Upper lobe of left lung (tissue), 6 donors: Measurements from ENCODE around the gene MYH9. TPM values are rescaled to one million over a fixed set of nuclear protein-coding genes. Genes with fewer than 3 reads are reported as not detected.

ENCODE experiments used
- ATAC-seq, 2 donors: fragments of 200-7000 bp; cut with Tn5 transposase; one replicate each; pipeline ENCODE4 v1.9.1; 2022; ENCODE audit warnings: mild to moderate bottlenecking in 2 of 2, moderate library complexity in 2 of 2; ENCODE audit not compliant: low FRiP score in 2 of 2
- DNase-seq, 2 donors: peaks; one replicate each; pipeline ENCODE4 v3.0.0-alpha.2; 2019 to 2020
- H3K27ac ChIP-seq, 4 donors: fragments of 200-600 bp; sonication (generic); one replicate each; pipeline ENCODE4 v1.5.1; 2016 to 2019
- H3K27me3 ChIP-seq, 4 donors: fragments of 200-600 bp; sonication (generic); one replicate each; pipeline ENCODE4 v1.5.1; 2017 to 2019
- H3K36me3 ChIP-seq, 4 donors: fragments of 200-600 bp; sonication (generic); one replicate each; pipeline ENCODE4 v1.5.1; 2016 to 2019
- H3K4me1 ChIP-seq, 4 donors: fragments of 200-600 bp; sonication (generic); one replicate each; pipeline ENCODE4 v1.5.1; 2018 to 2019
- H3K4me3 ChIP-seq, 4 donors: fragments of 200-600 bp; sonication (generic); one replicate each; pipeline ENCODE4 v1.5.1; 2017 to 2019; ENCODE audit warnings: mild to moderate bottlenecking in 2 of 4, moderate library complexity in 1 of 4
- H3K9me3 ChIP-seq, 4 donors: fragments of 200-600 bp; sonication (generic); one replicate each; pipeline ENCODE4 v1.5.1; 2018 to 2019
- CTCF ChIP-seq, 6 experiments: fragments of 450-650 bp in 4 of 6; fragments of 200-600 bp in 2 of 6; sonication (generic) in 2 of 6; IDR thresholded peaks; one replicate each; pipeline ENCODE4 v1.5.1; 2016 to 2019; ENCODE audit warnings: antibody characterized with exemption in 6 of 6
- EP300 ChIP-seq, 4 donors: sonication (generic); formaldehyde crosslinking; IDR thresholded peaks; one replicate each; pipeline ENCODE4 v1.5.1; 2017; ENCODE audit warnings: antibody characterized with exemption in 4 of 4, control low read depth in 2 of 4
- POLR2A ChIP-seq, 4 donors: fragments of 450-650 bp; IDR thresholded peaks; one replicate each; pipeline ENCODE4 v1.5.1; 2016 to 2017; ENCODE audit warnings: antibody characterized with exemption in 4 of 4, mild to moderate bottlenecking in 2 of 4
- POLR2AphosphoS5 ChIP-seq, 2 donors: sonication (generic); formaldehyde crosslinking; IDR thresholded peaks; one replicate each; pipeline ENCODE4 v1.5.1; 2017; ENCODE audit warnings: antibody characterized with exemption in 2 of 2
- WGBS, 2 donors: methylation state at CpG; one replicate each; pipeline ENCODE4 v1.1.5; 2017 to 2018; 5-methylcytosine and 5-hydroxymethylcytosine counted together
- total RNA-seq, 6 donors: library from RNA; depleted of rRNA in 4 of 6; stranded (reverse); fragments of >200 nt in 4 of 6; gene quantifications; one replicate each; pipeline versions ENCODE4 v1.1.0 to v1.2.1, GENCODE V29; 2016 to 2021
- donor health status: DM: no; HTN: no; CAD: no; lungs with moderate emphysema.
- donor health status: DM: no; HTN: yes; CAD: no; lungs with severe emphysema.

Gene MYH9
- total RNA-seq, 6 donors from 2014 or later: 486 to 925 (median 599) TPM

GRCh38 chr22:36311386-36312085 is 76.2 kb downstream of the MYH9 start:
- H3K27me3 ChIP-seq: no peaks in the 10 kb centered on the region
- H3K36me3 ChIP-seq: peaks cover 60 to 98% (median 95%) of the 10 kb centered on the region in 4 donors
- H3K4me1 ChIP-seq: peaks cover 0 to 3% (median 0%) of the 10 kb centered on the region in 4 donors
- no peak overlapping the region for H3K4me3 ChIP-seq
- no peak for TF ChIP-seq CTCF (IDR thresholded peaks at IDR 0.05)
- TF ChIP-seq EP300 (IDR thresholded peaks at IDR 0.05): no peak
- TF ChIP-seq POLR2AphosphoS5 (IDR thresholded peaks at IDR 0.05): no peak
- TF ChIP-seq POLR2A (IDR thresholded peaks at IDR 0.05): no peak
- H3K27ac ChIP-seq: no peak overlapping the region
- DNase-seq (no peak), ATAC-seq (no peak)
- H3K9me3 ChIP-seq: no peaks in the 10 kb centered on the region
- WGBS, 2 donors: 78 to 88% methylated on average over 6 to 18 of the region's 18 CpGs

DNA sequence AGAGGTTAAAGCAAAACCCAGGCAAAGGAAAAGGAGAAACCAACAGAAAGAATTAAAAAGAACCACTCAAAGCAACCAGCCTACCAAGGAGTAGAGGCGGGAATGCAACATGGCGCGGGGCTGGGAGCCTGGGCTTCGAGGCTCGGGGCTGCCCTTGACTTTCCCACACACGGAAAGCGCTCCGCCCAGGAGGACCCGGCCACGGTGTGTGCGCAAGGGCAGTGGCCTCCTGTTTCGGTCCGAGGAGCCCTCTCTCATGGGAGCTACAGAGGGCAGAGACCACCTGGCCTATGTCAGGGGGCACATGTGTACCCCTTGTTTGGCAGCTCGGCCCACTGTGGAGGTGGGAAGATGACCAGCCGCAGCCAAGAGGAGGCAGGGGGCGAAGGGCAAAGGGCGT is 78.9 kb downstream of the MYH9 start:
- Histone ChIP-seq H3K4me3 (no peak overlapping the region), H3K36me3 (peaks cover 68 to 100% (median 99%) of the 10 kb centered on the region in 4 donors), H3K4me1 (peaks cover 0 to under 1% (median 0%) of the 10 kb centered on the region in 4 donors), H3K9me3 (no peaks in the 10 kb centered on the region), H3K27ac (peak overlapping the region in 1 of 4 donors; percentile 9), H3K27me3 (no peaks in the 10 kb centered on the region)
- TF ChIP-seq CTCF (IDR thresholded peaks at IDR 0.05): no peak
- no peak for DNase-seq
- WGBS, 2 donors: 77 to 81% methylated on average over 16 to 17 of the region's 17 CpGs
- no peak for ATAC-seq

DNA sequence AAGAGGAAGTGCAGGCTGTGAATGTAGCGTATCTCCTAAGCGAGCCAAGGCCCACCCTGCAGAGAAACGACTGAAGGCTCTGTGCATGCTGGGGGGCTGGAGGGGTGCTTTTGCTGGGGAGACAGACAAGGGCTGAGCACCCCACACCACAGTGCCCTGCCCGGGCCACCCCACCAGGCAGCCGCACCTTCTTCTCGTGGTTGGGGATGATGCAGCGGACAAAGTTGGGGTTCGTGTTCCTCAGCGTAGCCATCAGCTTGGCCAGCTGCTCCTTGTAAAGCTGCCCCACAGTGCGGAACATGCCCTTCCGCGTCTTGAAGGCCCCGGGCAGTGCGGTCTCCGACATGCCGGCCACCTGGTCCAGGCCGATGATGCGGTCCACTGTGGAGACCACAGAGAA is 81.5 kb downstream of the MYH9 start:
- H3K27me3 ChIP-seq: no peaks in the 10 kb centered on the region
- no peak overlapping the region for H3K4me3 ChIP-seq
- DNase-seq (no peak), ATAC-seq (no peak)
- no peak for TF ChIP-seq EP300 (IDR thresholded peaks at IDR 0.05)
- no peak for TF ChIP-seq CTCF (IDR thresholded peaks at IDR 0.05)
- TF ChIP-seq POLR2AphosphoS5 (IDR thresholded peaks at IDR 0.05): no peak
- no peak for TF ChIP-seq POLR2A (IDR thresholded peaks at IDR 0.05)
- H3K27ac ChIP-seq: peak overlapping the region in 1 of 4 donors; percentile 13
- peaks cover 0 to 5% (median 2%) of the 10 kb centered on the region in 4 donors for H3K4me1 ChIP-seq
- no peaks in the 10 kb centered on the region for H3K9me3 ChIP-seq
- H3K36me3 ChIP-seq: peaks cover 74 to 100% (median 98%) of the 10 kb centered on the region in 4 donors
- WGBS, 2 donors: 85 to 90% methylated on average over 15 to 18 of the region's 18 CpGs

- Histone ChIP-seq H3K27ac (peak overlapping the region in 1 of 4 donors; percentile 13), H3K4me1 (peaks cover 0 to 6% (median 2%) of the 10 kb centered on the region in 4 donors), H3K36me3 (peaks cover 77 to 100% (median 98%) of the 10 kb centered on the region in 4 donors), H3K27me3 (no peaks in the 10 kb centered on the region), H3K4me3 (no peak overlapping the region), H3K9me3 (no peaks in the 10 kb centered on the region)
- TF ChIP-seq POLR2AphosphoS5 (IDR thresholded peaks at IDR 0.05) (no peak), POLR2A (IDR thresholded peaks at IDR 0.05) (no peak), EP300 (IDR thresholded peaks at IDR 0.05) (no peak), CTCF (IDR thresholded peaks at IDR 0.05) (no peak)
- no peak for DNase-seq
- WGBS, 2 donors: 91 to 92% methylated on average over 13 to 19 of the region's 19 CpGs
- no peak for ATAC-seq
Measured at GRCh38 chr22:36305813-36306212, 82.0 kb downstream of the MYH9 start.

DNA sequence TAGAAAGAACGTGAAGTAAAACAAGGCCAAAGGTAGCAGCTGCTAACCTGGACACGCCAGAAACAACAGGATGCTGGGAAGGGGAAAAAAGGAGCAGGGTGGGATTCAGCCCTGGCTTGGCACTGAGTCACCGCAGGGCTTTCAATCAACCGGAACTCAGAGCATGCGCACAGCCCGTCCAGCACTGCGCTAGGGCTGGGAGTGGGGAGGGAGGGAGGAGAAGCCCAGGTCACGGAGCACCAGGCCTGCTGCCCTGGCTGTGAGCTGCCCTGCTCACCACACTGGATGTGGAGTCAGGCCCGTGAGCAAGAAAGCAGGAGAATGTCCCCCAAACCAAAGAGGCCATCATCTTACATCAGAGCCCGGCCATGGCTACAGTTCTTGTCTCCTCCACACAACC is 83.3 kb downstream of the MYH9 start:
- H3K27me3 ChIP-seq: no peaks in the 10 kb centered on the region
- WGBS, 2 donors: 69 to 83% methylated on average over 9 to 10 of the region's 10 CpGs
- no peak overlapping the region for H3K4me3 ChIP-seq
- DNase-seq (no peak), ATAC-seq (no peak)
- no peaks in the 10 kb centered on the region for H3K9me3 ChIP-seq
- peaks cover 0 to 6% (median 2%) of the 10 kb centered on the region in 4 donors for H3K4me1 ChIP-seq
- TF ChIP-seq CTCF (IDR thresholded peaks at IDR 0.05) (no peak), POLR2A (IDR thresholded peaks at IDR 0.05) (no peak), EP300 (IDR thresholded peaks at IDR 0.05) (no peak), POLR2AphosphoS5 (IDR thresholded peaks at IDR 0.05) (peak in 1 of 2 donors; percentile 17)
- peaks cover 85 to 100% (median 98%) of the 10 kb centered on the region in 4 donors for H3K36me3 ChIP-seq
- H3K27ac ChIP-seq: peak overlapping the region in 1 of 4 donors; percentile 13
